GM12865 (cell line): ENCODE measurements around the gene FHOD1.

ENCODE experiments used
- DNase-seq: peaks from one replicate; pipeline ENCODE4 v3.0.0; 2010; ENCODE audit warnings: low read depth
- H3K4me3 ChIP-seq: 2 replicates; pipeline ENCODE4 v1.5.1; 2011; ENCODE audit warnings: mild to moderate bottlenecking, low read depth, low read length, control low read depth
- CTCF ChIP-seq: IDR thresholded peaks from 2 replicates; pipeline ENCODE4 v1.5.1; 2011; ENCODE audit warnings: low read length, control low read depth, low read depth, inconsistent platforms; ENCODE audit not compliant: insufficient read depth; ENCODE audit errors: missing control alignments

Gene FHOD1

GRCh38 chr16:67226295-67226803, 20.9 kb downstream of the FHOD1 start:
- DNase-seq: no peak
- no peak for TF ChIP-seq CTCF

GRCh38 chr16:67223992-67224391, 23.3 kb downstream of the FHOD1 start:
- no peak for TF ChIP-seq CTCF
- no peak for DNase-seq
- no peak overlapping the region for H3K4me3 ChIP-seq

More at GRCh38 chr16:67226295-67226803, 20.9 kb downstream of the FHOD1 start:
- H3K4me3 ChIP-seq: peak overlapping the region; percentile 97

GRCh38 chr16:67216612-67217490, 30.4 kb downstream of the FHOD1 start:
- TF ChIP-seq CTCF: no peak
- no peak for DNase-seq
- no peak overlapping the region for H3K4me3 ChIP-seq

- no peak for TF ChIP-seq CTCF
- H3K4me3 ChIP-seq: no peak overlapping the region
- no peak for DNase-seq
Measured at GRCh38 chr16:67215706-67216105, 31.6 kb downstream of the FHOD1 start.

GRCh38 chr16:67213197-67214019, 33.9 kb downstream of the FHOD1 start:
- no peak overlapping the region for H3K4me3 ChIP-seq
- TF ChIP-seq CTCF: no peak
- DNase-seq: no peak

- no peak for TF ChIP-seq CTCF
- DNase-seq: no peak
- H3K4me3 ChIP-seq: no peak overlapping the region
Measured at GRCh38 chr16:67212766-67213165, 34.5 kb downstream of the FHOD1 start.
